LNCAP (cell line): ENCODE results near the gene ZNF780B.

Source experiments
- TF ChIP-seq, protein P1 (sequence below): fragments of 450-650 bp; IDR thresholded peaks from 2 replicates; pipeline ENCODE4 v1.5.1; 2017; ENCODE audit warnings: mild to moderate bottlenecking

Gene ZNF780B

GRCh38 chr19:39987167-39987566, 68.9 kb downstream of the ZNF780B start:
- TF ChIP-seq, protein P1, sequence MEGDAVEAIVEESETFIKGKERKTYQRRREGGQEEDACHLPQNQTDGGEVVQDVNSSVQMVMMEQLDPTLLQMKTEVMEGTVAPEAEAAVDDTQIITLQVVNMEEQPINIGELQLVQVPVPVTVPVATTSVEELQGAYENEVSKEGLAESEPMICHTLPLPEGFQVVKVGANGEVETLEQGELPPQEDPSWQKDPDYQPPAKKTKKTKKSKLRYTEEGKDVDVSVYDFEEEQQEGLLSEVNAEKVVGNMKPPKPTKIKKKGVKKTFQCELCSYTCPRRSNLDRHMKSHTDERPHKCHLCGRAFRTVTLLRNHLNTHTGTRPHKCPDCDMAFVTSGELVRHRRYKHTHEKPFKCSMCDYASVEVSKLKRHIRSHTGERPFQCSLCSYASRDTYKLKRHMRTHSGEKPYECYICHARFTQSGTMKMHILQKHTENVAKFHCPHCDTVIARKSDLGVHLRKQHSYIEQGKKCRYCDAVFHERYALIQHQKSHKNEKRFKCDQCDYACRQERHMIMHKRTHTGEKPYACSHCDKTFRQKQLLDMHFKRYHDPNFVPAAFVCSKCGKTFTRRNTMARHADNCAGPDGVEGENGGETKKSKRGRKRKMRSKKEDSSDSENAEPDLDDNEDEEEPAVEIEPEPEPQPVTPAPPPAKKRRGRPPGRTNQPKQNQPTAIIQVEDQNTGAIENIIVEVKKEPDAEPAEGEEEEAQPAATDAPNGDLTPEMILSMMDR, result no peak

DNA sequence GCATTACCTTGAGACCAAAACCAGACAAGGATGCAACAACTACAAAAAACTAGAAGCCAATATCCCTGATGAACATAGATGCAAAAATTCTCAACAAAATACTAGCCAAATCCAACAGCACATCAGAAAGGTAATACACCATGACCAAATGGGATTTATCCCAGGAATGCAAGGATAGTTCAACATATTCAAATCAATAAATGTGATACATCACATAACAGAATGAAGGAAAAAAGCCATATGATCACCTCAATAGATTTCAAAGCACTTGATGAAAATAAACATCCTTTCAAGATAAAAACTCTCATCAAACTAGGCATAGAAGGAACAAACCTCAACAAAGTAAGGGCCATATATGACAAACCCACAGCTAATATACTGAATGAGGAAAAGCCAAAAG, 69.4 kb downstream of the ZNF780B start:
- TF ChIP-seq, protein P1, result no peak

GRCh38 chr19:39983695-39984300, 72.2 kb downstream of the ZNF780B start:
- TF ChIP-seq, protein P1, result no peak

- TF ChIP-seq, protein P1, result no peak
Measured at GRCh38 chr19:39982883-39983282, 73.1 kb downstream of the ZNF780B start.
